ENCODE results near the gene WWOX.
"Not testable (repeated sequence)": the region's sequence is repeated elsewhere in the genome, so short reads cannot be mapped to it uniquely, and the experiment has no call there.

Gene WWOX

GRCh38 chr16:78669994-78670393 lies 570.5 kb downstream of the WWOX start:
- no peak for DNase-seq

- DNase-seq = no peak
These were observed 573.5 kb downstream of the WWOX start for GRCh38 chr16:78672779-78673556.

- no peak for DNase-seq
These were observed 574.4 kb downstream of the WWOX start for GRCh38 chr16:78673884-78674283.

GRCh38 chr16:78675312-78675711 lies 575.9 kb downstream of the WWOX start:
- DNase-seq = no peak

- DNase-seq = no peak
These were observed 576.7 kb downstream of the WWOX start for GRCh38 chr16:78675951-78676792.

- no peak for DNase-seq
These were observed 577.8 kb downstream of the WWOX start for GRCh38 chr16:78677181-78677731.

- no peak for DNase-seq
These were observed 580.1 kb downstream of the WWOX start for GRCh38 chr16:78679546-78679945.

GRCh38 chr16:78681743-78682142 lies 582.3 kb downstream of the WWOX start:
- DNase-seq = no peak

GRCh38 chr16:78684030-78684611 lies 584.7 kb downstream of the WWOX start:
- DNase-seq = no peak

- DNase-seq = no peak
These were observed 585.4 kb downstream of the WWOX start for GRCh38 chr16:78684655-78685375.

GRCh38 chr16:78686601-78687000 lies 587.1 kb downstream of the WWOX start:
- no peak for DNase-seq

GRCh38 chr16:78689028-78689427 lies 589.6 kb downstream of the WWOX start:
- no peak for DNase-seq

- DNase-seq = no peak
These were observed 590.1 kb downstream of the WWOX start for GRCh38 chr16:78689536-78689935.

- DNase-seq = no peak
These were observed 591.1 kb downstream of the WWOX start for GRCh38 chr16:78690510-78690909.

- DNase-seq = not testable (repeated sequence)
These were observed 592.3 kb downstream of the WWOX start for GRCh38 chr16:78691746-78692145.

- no peak for DNase-seq
These were observed 594.0 kb downstream of the WWOX start for GRCh38 chr16:78693496-78693895.

- no peak for DNase-seq
These were observed 595.0 kb downstream of the WWOX start for GRCh38 chr16:78694414-78694813.

- DNase-seq = no peak
These were observed 595.9 kb downstream of the WWOX start for GRCh38 chr16:78695391-78695790.

GRCh38 chr16:78696797-78697196 lies 597.3 kb downstream of the WWOX start:
- DNase-seq = no peak

- no peak for DNase-seq
These were observed 598.0 kb downstream of the WWOX start for GRCh38 chr16:78697426-78697825.

- no peak for DNase-seq
These were observed 604.5 kb downstream of the WWOX start for GRCh38 chr16:78703936-78704335.

GRCh38 chr16:78704416-78704815 lies 605.0 kb downstream of the WWOX start:
- DNase-seq = no peak

- DNase-seq = no peak
These were observed 606.2 kb downstream of the WWOX start for GRCh38 chr16:78705694-78706093.

Measured in KG1 (cell line).